ENCODE data around the gene RPS15. TPM values are rescaled to one million over a fixed set of nuclear protein-coding genes. Genes with fewer than 3 reads are reported as not detected.

Gene RPS15
- total RNA-seq, 1 donor from 2014 or later = 603 TPM

GRCh38 chr19:1401889-1402217, 36.3 kb upstream of the RPS15 start:
- Mint-ChIP-seq H3K36me3 (ENCODE audit: unreplicated experiment) (no peaks in the 10 kb centered on the region), H3K4me1 (ENCODE audit: low read depth, unreplicated experiment) (no peaks in the 10 kb centered on the region), H3K9me3 (ENCODE audit: unreplicated experiment) (peaks cover 8% of the 10 kb centered on the region), H3K27me3 (ENCODE audit: unreplicated experiment) (peaks cover 2% of the 10 kb centered on the region), H3K4me3 (ENCODE audit: unreplicated experiment) (peak overlapping the region; percentile 61), H3K27ac (ENCODE audit: unreplicated experiment) (no peak overlapping the region)
- no peak for DNase-seq
- no peak for TF ChIP-seq CTCF (IDR thresholded peaks at IDR 0.05; ENCODE audit: partially characterized antibody, unreplicated experiment)

- no peak for TF ChIP-seq CTCF (IDR thresholded peaks at IDR 0.05; ENCODE audit: partially characterized antibody, unreplicated experiment)
- peaks cover 8% of the 10 kb centered on the region for H3K9me3 Mint-ChIP-seq (ENCODE audit: unreplicated experiment)
- peaks cover 2% of the 10 kb centered on the region for H3K27me3 Mint-ChIP-seq (ENCODE audit: unreplicated experiment)
- peak overlapping the region; percentile 80 for H3K4me3 Mint-ChIP-seq (ENCODE audit: unreplicated experiment)
- no peaks in the 10 kb centered on the region for H3K4me1 Mint-ChIP-seq (ENCODE audit: low read depth, unreplicated experiment)
- no peak for DNase-seq
- no peaks in the 10 kb centered on the region for H3K36me3 Mint-ChIP-seq (ENCODE audit: unreplicated experiment)
- H3K27ac Mint-ChIP-seq (ENCODE audit: unreplicated experiment) = no peak overlapping the region
These were observed 35.7 kb upstream of the RPS15 start for GRCh38 chr19:1402411-1403070.

GRCh38 chr19:1406774-1407527, 31.2 kb upstream of the RPS15 start:
- H3K4me3 Mint-ChIP-seq (ENCODE audit: unreplicated experiment) = peak overlapping the region; percentile 71
- no peak for TF ChIP-seq CTCF (IDR thresholded peaks at IDR 0.05; ENCODE audit: partially characterized antibody, unreplicated experiment)
- H3K4me1 Mint-ChIP-seq (ENCODE audit: low read depth, unreplicated experiment) = peaks cover 28% of the 10 kb centered on the region
- H3K9me3 Mint-ChIP-seq (ENCODE audit: unreplicated experiment) = peaks cover 17% of the 10 kb centered on the region
- H3K27me3 Mint-ChIP-seq (ENCODE audit: unreplicated experiment) = peaks cover 7% of the 10 kb centered on the region
- peak overlapping the region; percentile 31 for H3K27ac Mint-ChIP-seq (ENCODE audit: unreplicated experiment)
- H3K36me3 Mint-ChIP-seq (ENCODE audit: unreplicated experiment) = no peaks in the 10 kb centered on the region
- peak; percentile 99 for DNase-seq

GRCh38 chr19:1407528-1408299, 30.5 kb upstream of the RPS15 start, which contains the start of gene DAZAP1:
DAZAP1 (plus strand) TSS chr19:1407586; CDS start chr19:1407774, 188 bp downstream.
- H3K27me3 Mint-ChIP-seq (ENCODE audit: unreplicated experiment) = peaks cover 7% of the 10 kb centered on the region
- no peaks in the 10 kb centered on the region for H3K36me3 Mint-ChIP-seq (ENCODE audit: unreplicated experiment)
- TF ChIP-seq CTCF (IDR thresholded peaks at IDR 0.05; ENCODE audit: partially characterized antibody, unreplicated experiment) = no peak
- H3K4me1 Mint-ChIP-seq (ENCODE audit: low read depth, unreplicated experiment) = peaks cover 32% of the 10 kb centered on the region
- H3K4me3 Mint-ChIP-seq (ENCODE audit: unreplicated experiment) = peak within 1 kb of the TSS; percentile 71
- peaks cover 17% of the 10 kb centered on the region for H3K9me3 Mint-ChIP-seq (ENCODE audit: unreplicated experiment)
- DNase-seq = no peak
- peak within 1 kb of the TSS; percentile 31 for H3K27ac Mint-ChIP-seq (ENCODE audit: unreplicated experiment)

Measured in glutamatergic neuron (in vitro differentiated cells).